ENCODE measurements around the gene PDHA1. TPM values are rescaled to one million over a fixed set of nuclear protein-coding genes. Genes with fewer than 3 reads are reported as not detected.

PDHA1 gene
- total RNA-seq, 4 donors from 2014 or later, result 58.8 to 92.1 (median 70.4) TPM

- no peak for TF ChIP-seq CTCF (IDR thresholded peaks at IDR 0.05)
- ATAC-seq (ENCODE audit: low FRiP score) (no peak), DNase-seq (ENCODE audit: low spot score) (no peak)
Measured at GRCh38 chrX:19373351-19373891, 29.7 kb downstream of the PDHA1 start.

- ATAC-seq (ENCODE audit: low FRiP score) (no peak), DNase-seq (ENCODE audit: low spot score) (no peak)
- TF ChIP-seq CTCF (IDR thresholded peaks at IDR 0.05), result no peak
Measured at GRCh38 chrX:19375546-19375945, 31.8 kb downstream of the PDHA1 start.

GRCh38 chrX:19377799-19378198 is 34.1 kb downstream of the PDHA1 start:
- ATAC-seq (ENCODE audit: low FRiP score) (no peak), DNase-seq (ENCODE audit: low spot score) (no peak)
- TF ChIP-seq CTCF (IDR thresholded peaks at IDR 0.05), result no peak

GRCh38 chrX:19381326-19381725 is 37.6 kb downstream of the PDHA1 start:
- ATAC-seq (ENCODE audit: low FRiP score) (no peak), DNase-seq (ENCODE audit: low spot score) (no peak)
- no peak for TF ChIP-seq CTCF (IDR thresholded peaks at IDR 0.05)

- TF ChIP-seq CTCF (IDR thresholded peaks at IDR 0.05), result no peak
- ATAC-seq (ENCODE audit: low FRiP score) (no peak), DNase-seq (ENCODE audit: low spot score) (no peak)
Measured at GRCh38 chrX:19382555-19383145, 38.9 kb downstream of the PDHA1 start.

GRCh38 chrX:19386679-19387078 is 43.0 kb downstream of the PDHA1 start:
- ATAC-seq (ENCODE audit: low FRiP score), result no peak
- DNase-seq (ENCODE audit: low spot score), result no peak
- TF ChIP-seq CTCF (IDR thresholded peaks at IDR 0.05), result no peak

- no peak for ATAC-seq (ENCODE audit: low FRiP score)
- no peak for DNase-seq (ENCODE audit: low spot score)
- no peak for TF ChIP-seq CTCF (IDR thresholded peaks at IDR 0.05)
Measured at GRCh38 chrX:19388064-19388679, 44.4 kb downstream of the PDHA1 start.
